PC-9 (cell line): ENCODE measurements around the gene GPRIN1.

ENCODE experiments used
- EZH2 ChIP-seq: fragments of 200-600 bp; sonication (generic); IDR thresholded peaks from 2 replicates; pipeline ENCODE4 v1.8.0; 2017; ENCODE audit warnings: antibody characterized with exemption, low read depth
- TF ChIP-seq, protein P1 (sequence below): fragments of 200-600 bp; sonication (generic); conservative IDR thresholded peaks from 2 replicates; pipeline ENCODE4 v1.6.1; 2017; ENCODE audit warnings: mixed run types, antibody characterized with exemption, mild to moderate bottlenecking, moderate library complexity

GRCh38 chr5:176606032-176606431 lies 3.9 kb downstream of the GPRIN1 start:
- TF ChIP-seq, protein P1, sequence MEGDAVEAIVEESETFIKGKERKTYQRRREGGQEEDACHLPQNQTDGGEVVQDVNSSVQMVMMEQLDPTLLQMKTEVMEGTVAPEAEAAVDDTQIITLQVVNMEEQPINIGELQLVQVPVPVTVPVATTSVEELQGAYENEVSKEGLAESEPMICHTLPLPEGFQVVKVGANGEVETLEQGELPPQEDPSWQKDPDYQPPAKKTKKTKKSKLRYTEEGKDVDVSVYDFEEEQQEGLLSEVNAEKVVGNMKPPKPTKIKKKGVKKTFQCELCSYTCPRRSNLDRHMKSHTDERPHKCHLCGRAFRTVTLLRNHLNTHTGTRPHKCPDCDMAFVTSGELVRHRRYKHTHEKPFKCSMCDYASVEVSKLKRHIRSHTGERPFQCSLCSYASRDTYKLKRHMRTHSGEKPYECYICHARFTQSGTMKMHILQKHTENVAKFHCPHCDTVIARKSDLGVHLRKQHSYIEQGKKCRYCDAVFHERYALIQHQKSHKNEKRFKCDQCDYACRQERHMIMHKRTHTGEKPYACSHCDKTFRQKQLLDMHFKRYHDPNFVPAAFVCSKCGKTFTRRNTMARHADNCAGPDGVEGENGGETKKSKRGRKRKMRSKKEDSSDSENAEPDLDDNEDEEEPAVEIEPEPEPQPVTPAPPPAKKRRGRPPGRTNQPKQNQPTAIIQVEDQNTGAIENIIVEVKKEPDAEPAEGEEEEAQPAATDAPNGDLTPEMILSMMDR: no peak
- no peak for TF ChIP-seq EZH2
